B cell (primary cell): ENCODE data around the gene CD59.

ENCODE experiments used
- CTCF ChIP-seq: fragments of 200-600 bp; IDR thresholded peaks from one replicate; pipeline ENCODE4 v1.8.0; 2022; ENCODE audit warnings: antibody characterized with exemption, mild to moderate bottlenecking
- EZH2 ChIP-seq: IDR thresholded peaks from 2 replicates; pipeline ENCODE4 v1.6.1; 2012; ENCODE audit warnings: borderline replicate concordance, low read depth, mild to moderate bottlenecking, moderate library complexity, low read length; ENCODE audit not compliant: insufficient read depth, poor library complexity, severe bottlenecking

- no peak for TF ChIP-seq CTCF
- no peak for TF ChIP-seq EZH2
Measured at GRCh38 chr11:33704240-33705002, 31.8 kb downstream of the CD59 start.
